ENCODE measurements around the gene TEX101. TPM values are rescaled to one million over a fixed set of nuclear protein-coding genes. Genes with fewer than 3 reads are reported as not detected.

The TEX101 gene
- not detected in 2 replicates for total RNA-seq

GRCh38 chr19:43414554-43414953, at the start of gene TEX101:
TEX101 (plus strand) TSS chr19:43414890; CDS start chr19:43415920, 1,030 bp downstream.

GRCh38 chr19:43465468-43466120, 50.9 kb downstream of the TEX101 start, which contains the start of gene LYPD3:
LYPD3 (minus strand) TSS chr19:43465608; CDS start chr19:43465571, 37 bp downstream.

Other genes starting within 250 kb of the TEX101 start
- gene PSG5, start 228.4 kb upstream of the TEX101 start, total RNA-seq: 20.8 and 65.1 TPM in 2 replicates
- gene PSG4, start 209.3 kb upstream of the TEX101 start, total RNA-seq: 30.9 and 35.3 TPM in 2 replicates
- 0.11 TPM in 1 of 2 replicates, not detected in the other for gene PSG9, start 145.4 kb upstream of the TEX101 start, total RNA-seq
- 0.33 and 0.39 TPM in 2 replicates for gene CD177, start 61.2 kb upstream of the TEX101 start, total RNA-seq
- gene LYPD3, start 50.7 kb downstream of the TEX101 start, total RNA-seq: 35.5 and 65.2 TPM in 2 replicates
- gene PHLDB3, start 89.9 kb downstream of the TEX101 start, total RNA-seq: 24.8 and 45.5 TPM in 2 replicates
- gene ETHE1, start 112.3 kb downstream of the TEX101 start, total RNA-seq: 174 and 189 TPM in 2 replicates
- gene ZNF575, start 118.3 kb downstream of the TEX101 start, total RNA-seq: under 0.01 TPM in 1 of 2 replicates, not detected in the other
- 27.0 and 51.8 TPM in 2 replicates for gene XRCC1, start 160.6 kb downstream of the TEX101 start, total RNA-seq
- gene PINLYP, start 160.9 kb downstream of the TEX101 start, total RNA-seq: 2.4 and 11.0 TPM in 2 replicates
- gene IRGQ, start 181.2 kb downstream of the TEX101 start, total RNA-seq: 16.9 and 18.5 TPM in 2 replicates
- gene ZNF576, start 181.7 kb downstream of the TEX101 start, total RNA-seq: 7.9 and 9.0 TPM in 2 replicates
- gene SRRM5, start 197.2 kb downstream of the TEX101 start, total RNA-seq: under 0.01 and 0.22 TPM in 2 replicates
- 20.8 and 27.9 TPM in 2 replicates for gene ZNF428, start 204.7 kb downstream of the TEX101 start, total RNA-seq
- gene CADM4, start 225.0 kb downstream of the TEX101 start, total RNA-seq: 0.54 and 1.2 TPM in 2 replicates